CD8-positive, alpha-beta memory T cell (primary cell): ENCODE data around the gene MRPL49. TPM values are rescaled to one million over a fixed set of nuclear protein-coding genes. Genes with fewer than 3 reads are reported as not detected.

ENCODE experiments used
- CTCF ChIA-PET: fragments of 350-600 bp; sonication (Branson Sonifier 250); formaldehyde crosslinking; loops from one replicate; lab custom pipeline; 2021; ENCODE audit warnings: antibody characterized with exemption; lab: Charles Lee
- POLR2A ChIA-PET: fragments of 350-600 bp; sonication (Branson Sonifier 250); formaldehyde crosslinking; loops from one replicate; lab custom pipeline; 2021; ENCODE audit warnings: antibody characterized with exemption; lab: Charles Lee
- DNase-seq, 5 donors: peaks; one replicate each; pipeline versions ENCODE4 v3.0.0 to v3.0.0-alpha.2; 2020 to 2022; ENCODE audit warnings: mixed read lengths in 1 of 5
- H3K27ac ChIP-seq: one replicate; pipeline ENCODE4 v1.7.0; 2013; ENCODE audit warnings: low read depth, mild to moderate bottlenecking, low read length, moderate library complexity
- H3K27me3 ChIP-seq: 2 replicates; pipeline ENCODE4 v1.7.0; 2013; ENCODE audit warnings: low read length, mild to moderate bottlenecking; ENCODE audit not compliant: insufficient read depth, poor library complexity, severe bottlenecking
- H3K36me3 ChIP-seq: 2 replicates; pipeline ENCODE4 v1.7.0; 2013; ENCODE audit warnings: mild to moderate bottlenecking, low read length, moderate library complexity; ENCODE audit not compliant: insufficient read depth
- H3K4me1 ChIP-seq: 2 replicates; pipeline ENCODE4 v1.7.0; 2013; ENCODE audit warnings: mild to moderate bottlenecking, low read length, moderate library complexity; ENCODE audit not compliant: insufficient read depth
- H3K4me3 ChIP-seq: 2 replicates; pipeline ENCODE4 v1.7.0; 2013; ENCODE audit warnings: mild to moderate bottlenecking, low read length
- H3K9me3 ChIP-seq: 2 replicates; pipeline ENCODE4 v1.7.0; 2013; ENCODE audit warnings: mild to moderate bottlenecking, low read length
- H3K27ac Mint-ChIP-seq, 8 donors: one replicate each; pipeline ENCODE4 v1.8.0; 2020 to 2021; ENCODE audit warnings: mixed read lengths in 8 of 8, mild to moderate bottlenecking in 6 of 8, inconsistent platforms in 3 of 8, moderate library complexity in 3 of 8
- H3K27me3 Mint-ChIP-seq, 2 donors: one replicate each; pipeline ENCODE4 v1.8.0; 2020 to 2021; ENCODE audit warnings: mixed read lengths in 2 of 2, mild to moderate bottlenecking in 1 of 2, moderate library complexity in 1 of 2
- H3K36me3 Mint-ChIP-seq, 3 donors: one replicate each; pipeline ENCODE4 v1.8.0; 2020 to 2021; ENCODE audit warnings: mixed read lengths in 3 of 3, inconsistent platforms in 1 of 3, mild to moderate bottlenecking in 1 of 3
- H3K4me1 Mint-ChIP-seq, 3 donors: one replicate each; pipeline ENCODE4 v1.8.0; 2020 to 2021; ENCODE audit warnings: mixed read lengths in 3 of 3, inconsistent platforms in 1 of 3, mild to moderate bottlenecking in 1 of 3
- H3K4me3 Mint-ChIP-seq, 7 donors: one replicate each; pipeline ENCODE4 v1.8.0; 2020 to 2021; ENCODE audit warnings: mixed read lengths in 7 of 7, mild to moderate bottlenecking in 6 of 7, moderate library complexity in 4 of 7, inconsistent platforms in 2 of 7
- H3K9me3 Mint-ChIP-seq, 5 donors: one replicate each; pipeline ENCODE4 v1.8.0; 2020 to 2022; ENCODE audit warnings: mixed read lengths in 5 of 5, mild to moderate bottlenecking in 3 of 5, moderate library complexity in 2 of 5, inconsistent platforms in 1 of 5
- polyA plus RNA-seq: library from polyadenylated mRNA; unstranded; fragments of 300-500 nt; fragmentation: Illumina TruSeq; gene quantifications from one replicate; pipeline ENCODE4 v1.2.3, GENCODE V29; 2021
- total RNA-seq, 2 experiments: library from RNA; stranded (reverse); gene quantifications; one replicate each; pipeline ENCODE4 v1.2.3, GENCODE V29; 2021

MRPL49 gene
- total and polyA plus RNA-seq, 3 experiments from 2014 or later, result 81.5 to 118 (median 117) TPM

DNA sequence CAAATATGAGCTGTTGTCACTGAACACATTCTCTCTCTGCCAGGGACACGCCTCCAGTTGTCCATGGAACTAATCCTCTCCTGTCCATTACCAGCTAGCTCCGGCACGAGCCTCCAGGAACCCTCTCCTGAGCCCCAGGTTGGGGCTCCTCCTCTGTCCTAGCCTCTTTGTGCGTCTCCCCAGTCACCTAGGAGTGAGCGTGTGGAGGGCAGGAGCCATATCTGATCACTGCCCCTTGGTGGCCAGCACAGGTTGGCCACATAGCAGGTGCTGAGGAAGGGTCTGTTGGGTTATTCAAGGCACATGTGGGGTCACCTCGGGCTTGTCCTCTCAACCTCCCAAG, 9.7 kb downstream of the MRPL49 start:
- Mint-ChIP-seq H3K27ac (peak overlapping the region in 7 of 8 donors; percentile 6 to 84 (median 50)), H3K4me1 (peaks cover 33 to 52% (median 36%) of the 10 kb centered on the region in 3 donors), H3K4me3 (peak overlapping the region in 4 of 7 donors; percentile 54 to 100 (median 96)), H3K36me3 (peaks cover 0 to 78% (median 5%) of the 10 kb centered on the region in 3 donors), H3K9me3 (no peaks in the 10 kb centered on the region), H3K27me3 (peaks cover 0 to 4% of the 10 kb centered on the region in 2 donors)
- Histone ChIP-seq H3K4me3 (no peak overlapping the region), H3K36me3 (peaks cover 49% of the 10 kb centered on the region), H3K9me3 (no peaks in the 10 kb centered on the region), H3K27me3 (no peaks in the 10 kb centered on the region), H3K4me1 (peaks cover 31% of the 10 kb centered on the region), H3K27ac (no peak overlapping the region)
- ChIA-PET CTCF (interaction anchor here (0.6 to 1.7 kb wide), 6 partner anchors 10 to 120 kb away, joined by 3 to 5 read pairs (median 4); partner anchors contain the start of genes CAPN1, FAU, MRPL49 and TM7SF2), POLR2A (interaction anchor here (1.0 to 1.8 kb wide), 2 partner anchors 10 to 14 kb away, joined by 4 to 11 read pairs; partner anchors contain the start of genes FAU, MRPL49 and ZNHIT2)
- peak in 1 of 5 donors; percentile 24 for DNase-seq

DNA sequence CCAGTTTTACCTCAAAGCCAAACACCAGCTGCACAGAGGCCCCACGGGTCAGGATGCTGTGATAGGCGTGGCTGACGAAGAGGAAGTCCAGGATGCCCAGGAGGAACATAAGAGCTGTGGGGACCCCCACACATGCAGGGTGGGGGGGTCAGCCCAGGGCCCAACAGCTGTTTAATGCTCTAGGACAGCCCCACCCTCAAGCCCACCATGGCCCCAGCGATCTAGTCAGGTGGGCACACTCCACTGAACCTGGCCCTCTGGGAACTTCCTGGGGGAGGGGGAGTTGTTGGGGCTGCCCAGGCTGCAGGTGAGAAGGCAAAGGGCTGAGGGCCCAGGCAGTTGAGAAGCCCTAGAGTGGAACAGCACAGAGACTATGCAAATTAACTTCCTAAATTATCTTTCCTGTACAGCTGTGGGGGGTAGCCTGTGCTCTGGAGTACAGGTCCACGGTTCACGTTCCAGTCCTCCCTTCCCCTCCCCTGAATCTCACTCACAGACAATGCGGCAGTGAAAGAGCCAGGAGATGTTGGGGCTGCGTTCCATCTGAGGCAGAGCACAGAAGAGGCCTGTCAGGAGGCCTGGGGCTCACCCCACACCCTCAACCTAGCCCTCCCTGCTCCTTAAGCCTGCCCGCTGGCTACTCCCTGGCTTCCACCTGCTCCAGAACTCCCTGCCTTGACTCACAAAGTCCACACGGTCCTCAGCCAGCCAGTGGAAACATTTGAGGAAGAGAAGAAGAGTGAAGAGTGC, 10.3 kb downstream of the MRPL49 start:
- POLR2A ChIA-PET, result interaction anchor here (1.8 to 4.0 kb wide), 2 partner anchors 10 to 11 kb away, joined by 11 to 60 read pairs; partner anchors contain the start of genes FAU and MRPL49
- peaks cover 0 to 73% (median 4%) of the 10 kb centered on the region in 3 donors for H3K36me3 Mint-ChIP-seq
- H3K27me3 Mint-ChIP-seq, result peaks cover 0 to 4% of the 10 kb centered on the region in 2 donors
- H3K27ac Mint-ChIP-seq, result peak overlapping the region in 7 of 8 donors; percentile 51 to 100 (median 99)
- Histone ChIP-seq H3K4me1 (peaks cover 31% of the 10 kb centered on the region), H3K27ac (no peak overlapping the region), H3K27me3 (no peaks in the 10 kb centered on the region), H3K9me3 (no peaks in the 10 kb centered on the region), H3K4me3 (peak overlapping the region; percentile 99), H3K36me3 (peaks cover 44% of the 10 kb centered on the region)
- no peaks in the 10 kb centered on the region for H3K9me3 Mint-ChIP-seq
- DNase-seq, result peak in 1 of 5 donors; percentile 44
- CTCF ChIA-PET, result interaction anchor here (0.6 to 1.7 kb wide), 4 partner anchors 11 to 120 kb away, joined by 3 to 5 read pairs (median 4); partner anchors contain the start of genes FAU, MRPL49, TM7SF2 and ZNHIT2
- H3K4me1 Mint-ChIP-seq, result peaks cover 33 to 52% (median 36%) of the 10 kb centered on the region in 3 donors
- H3K4me3 Mint-ChIP-seq, result peak overlapping the region; percentile 71 to 100 (median 98)

DNA sequence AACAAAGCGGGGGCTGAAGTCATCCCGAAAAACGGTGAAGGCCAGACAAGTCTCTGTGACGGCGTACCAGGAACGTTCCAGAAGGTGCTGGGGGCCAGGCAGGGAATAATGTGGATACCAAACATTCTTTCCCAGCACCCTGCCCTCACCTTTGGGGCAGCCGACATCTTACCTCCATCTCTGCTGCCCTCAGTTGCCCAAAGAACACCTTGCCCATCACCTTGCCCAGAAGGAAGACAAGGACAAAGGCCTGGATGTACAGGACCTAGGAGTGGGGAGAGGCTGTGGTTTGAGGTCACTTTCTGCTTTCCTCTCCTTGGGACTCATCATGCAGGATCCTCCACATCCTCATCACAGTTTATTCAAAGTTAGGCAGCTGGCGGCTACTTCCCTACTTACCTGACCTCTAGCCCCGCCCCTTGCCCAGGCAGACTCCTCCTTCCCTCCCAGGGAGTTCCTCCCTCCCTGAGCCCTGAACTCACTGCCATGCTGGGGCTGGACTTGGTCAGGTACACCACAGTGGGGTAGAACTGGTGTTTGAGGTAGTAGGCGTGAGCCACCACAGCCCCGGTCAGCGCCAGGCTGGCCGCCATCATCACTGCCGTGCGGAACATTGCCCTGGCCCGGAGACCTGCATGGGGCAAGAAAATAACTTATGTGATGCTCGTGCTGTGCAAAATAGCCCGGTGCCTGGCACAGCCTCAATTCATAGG, 11.0 kb downstream of the MRPL49 start:
- POLR2A ChIA-PET, result interaction anchor here (0.6 to 4.0 kb wide), 4 partner anchors 11 to 463 kb away, joined by 3 to 60 read pairs (median 22); partner anchors contain the start of genes FAU, MRPL49, TM7SF2 and ZNHIT2
- H3K4me1 Mint-ChIP-seq, result peaks cover 35 to 52% (median 36%) of the 10 kb centered on the region in 3 donors
- peak overlapping the region; percentile 94 to 100 (median 98) for H3K4me3 Mint-ChIP-seq
- peak overlapping the region; percentile 100 for H3K27ac ChIP-seq
- CTCF ChIA-PET, result interaction anchor here (2.1 to 2.2 kb wide), 2 partner anchors 11 to 182 kb away, joined by 7 read pairs; partner anchors contain the start of genes CDC42EP2, FAU and MRPL49
- H3K27me3 Mint-ChIP-seq, result peaks cover 0 to 4% of the 10 kb centered on the region in 2 donors
- H3K9me3 ChIP-seq, result no peaks in the 10 kb centered on the region
- H3K36me3 ChIP-seq, result peaks cover 44% of the 10 kb centered on the region
- H3K27ac Mint-ChIP-seq, result peak overlapping the region; percentile 98 to 100 (median 100)
- peaks cover 0 to 67% (median 4%) of the 10 kb centered on the region in 3 donors for H3K36me3 Mint-ChIP-seq
- H3K4me3 ChIP-seq, result peak overlapping the region; percentile 99
- no peaks in the 10 kb centered on the region for H3K27me3 ChIP-seq
- peaks cover 31% of the 10 kb centered on the region for H3K4me1 ChIP-seq
- no peaks in the 10 kb centered on the region for H3K9me3 Mint-ChIP-seq
- DNase-seq, result peak in 3 of 5 donors; percentile 31 to 57 (median 49)

DNA sequence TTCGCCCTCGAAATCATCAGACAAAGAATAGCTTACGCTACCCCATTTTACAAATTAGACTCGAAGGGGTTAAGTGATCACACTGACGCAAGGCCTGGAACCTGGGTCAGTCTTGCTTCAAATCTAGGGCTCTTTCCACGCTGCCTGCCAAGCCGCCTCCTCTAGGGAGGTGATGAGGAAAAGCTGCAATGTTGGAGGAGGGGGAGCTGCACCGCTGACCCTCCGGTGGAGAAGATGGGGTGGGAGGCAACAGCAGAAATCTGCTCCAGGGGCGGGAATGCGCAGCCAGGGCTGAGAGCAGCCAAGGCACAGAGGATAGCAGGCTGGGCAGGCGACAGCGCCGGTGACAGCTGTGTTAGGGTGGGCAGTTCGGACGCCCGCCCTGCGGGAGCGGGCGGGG, 11.6 kb downstream of the MRPL49 start:
- DNase-seq, result no peak
- H3K4me3 ChIP-seq, result peak overlapping the region; percentile 99
- peak overlapping the region; percentile 100 for H3K27ac ChIP-seq
- Mint-ChIP-seq H3K36me3 (peaks cover 0 to 61% (median 4%) of the 10 kb centered on the region in 3 donors), H3K27me3 (peaks cover 0 to 4% of the 10 kb centered on the region in 2 donors), H3K9me3 (no peaks in the 10 kb centered on the region), H3K4me1 (peaks cover 35 to 52% (median 36%) of the 10 kb centered on the region in 3 donors), H3K4me3 (peak overlapping the region; percentile 94 to 100 (median 98)), H3K27ac (peak overlapping the region; percentile 98 to 100 (median 100))
- H3K4me1 ChIP-seq, result peaks cover 31% of the 10 kb centered on the region
- peaks cover 41% of the 10 kb centered on the region for H3K36me3 ChIP-seq
- ChIA-PET POLR2A (interaction anchor here (0.6 to 4.0 kb wide), 5 partner anchors 12 to 462 kb away, joined by 3 to 60 read pairs (median 16); partner anchors contain the start of genes FAU, MRPL49, SAC3D1 and TM7SF2), CTCF (interaction anchor here (2.1 to 2.2 kb wide), 2 partner anchors 12 to 182 kb away, joined by 7 read pairs; partner anchors contain the start of genes CDC42EP2, FAU and MRPL49)
- no peaks in the 10 kb centered on the region for H3K9me3 ChIP-seq
- H3K27me3 ChIP-seq, result no peaks in the 10 kb centered on the region

DNA sequence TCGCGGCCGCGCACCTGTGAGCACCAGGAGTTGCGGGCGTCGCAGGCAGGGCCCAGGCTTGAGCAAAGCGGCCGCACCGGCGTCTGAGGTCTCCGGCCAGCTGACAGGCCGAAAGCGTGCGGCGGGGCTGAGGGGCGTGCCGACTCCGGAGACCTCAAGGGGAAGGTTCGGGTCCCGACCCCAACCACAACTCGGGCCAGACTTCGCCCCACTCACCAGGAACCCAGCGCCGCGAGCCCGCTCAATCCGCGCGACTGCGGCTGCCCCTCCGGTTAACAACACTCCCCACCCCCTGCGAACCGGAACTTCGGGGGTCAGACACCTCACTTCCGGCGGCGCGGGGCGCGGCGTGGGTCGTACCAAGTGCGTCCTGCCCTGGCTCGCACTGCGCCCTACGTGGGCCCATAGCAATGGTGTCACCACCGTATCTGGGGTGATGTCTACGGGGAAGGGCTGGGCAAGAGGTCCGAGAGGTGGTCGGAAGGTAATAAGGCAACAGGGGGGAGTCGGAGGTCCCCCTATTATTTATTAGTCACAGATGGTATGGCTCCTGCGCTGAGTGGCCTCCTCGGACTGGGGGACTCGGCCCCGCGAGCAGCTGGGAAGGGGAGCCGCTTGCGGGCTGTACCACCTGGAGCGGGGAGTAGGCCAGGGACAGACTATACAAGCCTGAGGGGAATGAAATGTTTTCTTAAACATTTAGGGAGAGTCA, 12.3 kb downstream of the MRPL49 start, which contains the start of gene SYVN1:
TSS of gene SYVN1 (minus strand) at position 280 of the 712 bp plus-strand sequence. CDS start 918 bp downstream, outside the sequence.
- Mint-ChIP-seq H3K9me3 (no peaks in the 10 kb centered on the region), H3K36me3 (peaks cover 0 to 55% (median 4%) of the 10 kb centered on the region in 3 donors), H3K27me3 (peaks cover 0 to 4% of the 10 kb centered on the region in 2 donors), H3K27ac (peak within 1 kb of the TSS; percentile 98 to 100 (median 100)), H3K4me1 (peaks cover 35 to 52% (median 36%) of the 10 kb centered on the region in 3 donors), H3K4me3 (peak within 1 kb of the TSS; percentile 94 to 100 (median 98))
- DNase-seq, result peak; percentile 86 to 95 (median 91)
- Histone ChIP-seq H3K27ac (peak within 1 kb of the TSS; percentile 100), H3K36me3 (peaks cover 34% of the 10 kb centered on the region), H3K4me1 (peaks cover 31% of the 10 kb centered on the region), H3K4me3 (peak within 1 kb of the TSS; percentile 99), H3K27me3 (no peaks in the 10 kb centered on the region), H3K9me3 (no peaks in the 10 kb centered on the region)
- CTCF ChIA-PET, result interaction anchor here (0.6 to 2.2 kb wide), 9 partner anchors 12 to 181 kb away, joined by 3 to 9 read pairs (median 4); partner anchors contain the start of genes CDC42EP2, FAU, MRPL49 and VPS51
- POLR2A ChIA-PET, result interaction anchor here (0.7 to 4.0 kb wide), 16 partner anchors 10 to 816 kb away, joined by 3 to 60 read pairs (median 4); partner anchors contain the start of genes ARL2, CAPN1, CDC42EP2 and FAU

DNA sequence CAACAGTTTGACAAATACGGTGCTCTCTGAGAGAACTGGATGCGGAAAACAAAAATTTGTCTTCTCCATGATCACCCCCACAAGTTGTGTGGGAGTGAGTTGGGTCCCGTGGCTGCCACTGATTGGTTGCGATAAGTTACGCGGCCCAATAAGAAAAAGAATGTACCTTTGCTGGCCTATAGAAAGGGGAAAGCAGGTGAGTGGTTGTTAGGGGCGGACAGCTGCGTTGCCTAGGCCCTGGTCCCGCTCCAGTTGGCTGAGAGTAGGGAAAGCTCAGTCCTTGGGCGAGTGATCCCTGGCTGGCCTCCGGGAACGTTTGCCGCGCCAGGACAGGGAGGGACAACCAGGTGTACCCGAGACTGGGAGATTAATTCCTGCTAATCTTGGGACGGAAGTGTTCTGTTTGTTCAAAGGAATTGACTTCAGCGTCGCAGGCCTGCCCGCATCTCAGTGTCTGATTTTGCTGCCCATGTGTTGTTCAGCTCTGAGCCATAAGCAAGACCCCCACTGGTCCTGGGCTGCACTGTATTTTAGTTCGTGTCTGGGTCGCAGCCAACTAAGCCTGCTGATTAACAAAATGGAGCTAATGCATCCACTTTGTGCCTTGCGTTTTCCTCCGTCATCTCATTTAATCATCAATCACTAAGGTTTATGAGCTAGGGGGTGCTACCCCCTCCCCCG, 13.0 kb downstream of the MRPL49 start:
- peak; percentile 74 to 93 (median 90) for DNase-seq
- peak overlapping the region; percentile 94 to 100 (median 98) for H3K4me3 Mint-ChIP-seq
- Histone ChIP-seq H3K9me3 (no peaks in the 10 kb centered on the region), H3K27ac (peak overlapping the region; percentile 100), H3K4me1 (peaks cover 31% of the 10 kb centered on the region), H3K4me3 (peak overlapping the region; percentile 99), H3K27me3 (no peaks in the 10 kb centered on the region), H3K36me3 (peaks cover 27% of the 10 kb centered on the region)
- H3K27me3 Mint-ChIP-seq, result peaks cover 0 to 4% of the 10 kb centered on the region in 2 donors
- peak overlapping the region; percentile 98 to 100 (median 100) for H3K27ac Mint-ChIP-seq
- peaks cover 35 to 52% (median 36%) of the 10 kb centered on the region in 3 donors for H3K4me1 Mint-ChIP-seq
- H3K36me3 Mint-ChIP-seq, result peaks cover 0 to 48% (median 4%) of the 10 kb centered on the region in 3 donors
- H3K9me3 Mint-ChIP-seq, result no peaks in the 10 kb centered on the region
- ChIA-PET CTCF (interaction anchor here (0.6 to 2.2 kb wide), 14 partner anchors 13 to 725 kb away, joined by 3 to 9 read pairs (median 4); partner anchors contain the start of genes CDC42EP2, FAU, MRPL49 and VPS51), POLR2A (interaction anchor here (0.6 to 4.0 kb wide), 18 partner anchors 11 to 817 kb away, joined by 3 to 60 read pairs (median 4); partner anchors contain the start of genes ARL2, CAPN1, CDC42EP2 and DPF2)
